Urinary bladder (tissue), 4 donors: Measurements from ENCODE around the gene LPGAT1. TPM values are rescaled to one million over a fixed set of nuclear protein-coding genes. Genes with fewer than 3 reads are reported as not detected.
"Not testable (repeated sequence)": the region's sequence is repeated elsewhere in the genome, so short reads cannot be mapped to it uniquely, and the experiment has no call there.

Experiments used
- DNase-seq: peaks from one replicate; pipeline ENCODE4 v3.0.0-alpha.2; 2015; ENCODE audit errors: extremely low spot score
- H3K27ac ChIP-seq: one replicate; pipeline ENCODE4 v1.5.1; 2013; ENCODE audit warnings: low read depth, mild to moderate bottlenecking, moderate library complexity
- H3K36me3 ChIP-seq: one replicate; pipeline ENCODE4 v1.6.1; 2013; ENCODE audit warnings: mild to moderate bottlenecking, moderate library complexity; ENCODE audit not compliant: insufficient read depth
- H3K4me1 ChIP-seq: one replicate; pipeline ENCODE4 v1.6.1; 2013; ENCODE audit warnings: mild to moderate bottlenecking, moderate library complexity; ENCODE audit not compliant: insufficient read depth
- H3K4me3 ChIP-seq: one replicate; pipeline ENCODE4 v1.5.1; 2013; ENCODE audit warnings: low read depth, low read length
- WGBS: extraction: QIAGEN DNeasy Blood & Tissue Kit; methylation state at CpG from one replicate; pipeline ENCODE4 v1.1.7; 2013; 5-methylcytosine and 5-hydroxymethylcytosine counted together
- polyA plus RNA-seq: library from polyadenylated mRNA; stranded (reverse); fragments of 200-250 nt; gene quantifications from one replicate; pipeline ENCODE4 v1.2.3, GENCODE V29; 2013
- total RNA-seq: library from RNA; depleted of rRNA; stranded (reverse); fragments of >200 nt; gene quantifications from one replicate; pipeline ENCODE4 v1.2.3, GENCODE V29; 2014
- donor health status: healthy with polysubstance abuse.
- donor health status: healthy.

Gene LPGAT1, protein sequence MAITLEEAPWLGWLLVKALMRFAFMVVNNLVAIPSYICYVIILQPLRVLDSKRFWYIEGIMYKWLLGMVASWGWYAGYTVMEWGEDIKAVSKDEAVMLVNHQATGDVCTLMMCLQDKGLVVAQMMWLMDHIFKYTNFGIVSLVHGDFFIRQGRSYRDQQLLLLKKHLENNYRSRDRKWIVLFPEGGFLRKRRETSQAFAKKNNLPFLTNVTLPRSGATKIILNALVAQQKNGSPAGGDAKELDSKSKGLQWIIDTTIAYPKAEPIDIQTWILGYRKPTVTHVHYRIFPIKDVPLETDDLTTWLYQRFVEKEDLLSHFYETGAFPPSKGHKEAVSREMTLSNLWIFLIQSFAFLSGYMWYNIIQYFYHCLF
- 50.2 TPM for total RNA-seq
- 13.4 TPM for polyA plus RNA-seq

DNA sequence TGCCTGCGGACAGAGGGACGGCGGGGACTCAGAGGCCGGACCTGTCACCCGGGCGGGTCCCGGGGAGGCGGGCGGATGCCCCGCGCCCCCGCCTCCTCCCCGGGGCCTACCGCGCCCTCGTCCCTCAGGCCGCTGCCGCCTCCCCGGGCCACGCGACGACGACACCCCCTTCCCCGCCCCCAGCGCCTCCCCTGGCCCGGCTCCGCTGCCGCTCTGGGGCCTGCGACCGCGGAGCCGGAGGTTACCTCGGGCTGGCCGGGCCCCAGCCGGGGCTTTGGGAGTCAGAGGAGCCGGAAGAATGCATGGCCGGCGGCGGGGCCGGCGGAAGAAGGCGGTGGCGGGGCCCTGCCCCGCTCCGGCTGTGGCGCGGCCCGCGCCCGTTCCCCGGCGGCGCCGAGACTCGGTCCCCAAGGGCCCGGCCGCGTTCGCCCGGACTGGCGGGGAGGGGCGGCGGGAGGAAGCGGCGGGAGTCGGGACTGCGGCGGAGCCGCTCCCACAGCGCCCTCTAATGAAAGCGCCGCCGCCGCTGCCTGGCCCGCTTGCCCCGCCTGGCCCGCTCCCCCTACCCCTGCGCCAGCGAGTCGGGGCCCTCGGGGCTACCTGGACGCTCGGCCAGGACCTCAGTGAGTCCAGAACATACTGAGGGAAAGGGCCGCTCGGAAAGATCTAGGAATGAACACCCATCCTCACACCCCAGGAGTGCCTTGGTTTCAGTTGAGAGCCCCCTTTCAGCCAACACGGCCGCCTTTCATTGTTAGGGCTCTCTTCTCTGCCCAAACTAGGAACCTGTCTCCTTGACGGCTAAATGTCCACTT is at the start of gene LPGAT1:
Gene LPGAT1 (minus strand): TSS at position 436 of the 815 bp plus-strand sequence. CDS start 1,467 bp downstream, outside the sequence.
- DNase-seq: no peak
- Histone ChIP-seq H3K4me3 (peak within 1 kb of the TSS; percentile 98), H3K36me3 (no peaks in the 10 kb centered on the region), H3K27ac (peak within 1 kb of the TSS; percentile 81), H3K4me1 (no peaks in the 10 kb centered on the region)
- under 1% methylated on average over 88 of the region's 88 CpGs for WGBS

DNA sequence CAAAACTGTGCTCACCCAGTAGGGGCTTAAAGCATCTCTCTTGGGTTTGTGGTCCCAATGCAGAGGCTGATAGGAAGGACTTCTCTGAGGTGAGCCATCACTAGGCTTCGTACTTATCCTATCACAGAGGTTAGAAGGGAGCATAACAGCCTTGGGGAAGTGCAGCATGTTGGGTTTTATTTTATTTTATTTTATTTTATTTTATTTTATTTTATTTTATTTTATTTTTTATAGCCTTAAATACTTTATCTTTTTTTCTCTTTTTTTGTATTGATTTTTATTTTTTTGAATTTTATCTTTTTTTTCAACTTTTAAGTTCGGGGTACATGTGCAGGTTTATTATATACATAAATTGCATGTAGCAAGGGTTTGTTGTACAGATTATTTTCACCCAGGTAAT is 48.9 kb upstream of the LPGAT1 start:
- DNase-seq: no peak
- peaks cover 2% of the 10 kb centered on the region for H3K4me1 ChIP-seq
- WGBS: 91% methylated on average over 2 of the region's 2 CpGs
- H3K4me3 ChIP-seq: no peak overlapping the region
- no peaks in the 10 kb centered on the region for H3K36me3 ChIP-seq
- H3K27ac ChIP-seq: no peak overlapping the region

DNA sequence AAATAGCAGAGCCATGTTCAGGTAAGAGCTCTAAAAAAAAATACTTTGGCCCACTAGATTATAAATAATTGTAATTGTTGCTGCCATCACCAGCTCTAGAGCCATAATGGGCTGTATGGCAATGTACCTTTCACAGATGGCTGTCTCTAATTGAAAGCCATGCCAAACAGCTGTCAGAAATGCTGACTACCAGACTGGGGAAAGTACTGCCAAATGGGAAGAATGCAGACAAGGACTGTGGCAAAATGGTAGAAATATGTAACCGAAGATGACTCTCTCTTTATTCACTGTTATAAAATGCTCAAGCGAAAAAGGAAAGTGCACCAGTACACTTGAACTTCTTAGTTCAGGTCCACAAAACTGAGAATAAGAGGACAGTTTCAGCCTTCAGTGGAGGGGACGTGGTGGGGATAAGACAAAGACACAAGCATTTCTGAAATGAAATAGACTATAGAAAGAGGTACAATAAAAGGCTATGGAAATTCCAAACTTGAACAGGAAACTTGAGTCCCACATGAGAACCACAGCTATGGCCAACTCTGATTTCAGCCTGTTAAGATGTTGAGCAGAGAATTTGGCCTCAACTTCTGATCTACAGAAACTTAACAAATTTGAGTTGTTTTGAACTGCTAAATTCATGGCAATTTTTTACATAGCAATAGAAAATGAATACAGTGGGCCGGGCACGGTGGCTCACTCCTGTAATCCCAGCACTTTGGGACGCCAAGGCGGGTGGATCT is 46.5 kb upstream of the LPGAT1 start:
- H3K36me3 ChIP-seq: no peaks in the 10 kb centered on the region
- no peak overlapping the region for H3K4me3 ChIP-seq
- peaks cover 2% of the 10 kb centered on the region for H3K4me1 ChIP-seq
- 90% methylated on average over 7 of the region's 7 CpGs for WGBS
- no peak for DNase-seq
- no peak overlapping the region for H3K27ac ChIP-seq

DNA sequence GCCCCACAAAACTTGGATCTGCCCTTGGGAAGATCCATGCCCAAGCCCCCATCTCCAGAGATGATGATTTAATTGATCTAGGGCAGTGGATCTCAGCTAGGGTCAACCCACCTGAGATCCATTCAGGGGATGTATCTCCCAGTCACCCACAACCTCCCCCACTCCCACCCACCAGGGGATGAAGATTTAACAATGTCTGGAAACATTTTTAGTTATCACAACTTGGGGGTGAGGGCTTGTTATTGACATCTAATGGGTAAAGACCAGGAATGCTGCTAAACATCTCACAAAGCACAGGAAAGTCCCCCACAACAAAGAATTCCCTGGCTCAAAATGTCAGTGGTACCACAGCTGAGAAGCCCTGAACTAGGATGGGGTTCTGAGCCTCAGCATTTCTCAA is 45.0 kb upstream of the LPGAT1 start:
- H3K4me3 ChIP-seq: no peak overlapping the region
- no peaks in the 10 kb centered on the region for H3K36me3 ChIP-seq
- no peak overlapping the region for H3K27ac ChIP-seq
- DNase-seq: no peak
- peaks cover 2% of the 10 kb centered on the region for H3K4me1 ChIP-seq

DNA sequence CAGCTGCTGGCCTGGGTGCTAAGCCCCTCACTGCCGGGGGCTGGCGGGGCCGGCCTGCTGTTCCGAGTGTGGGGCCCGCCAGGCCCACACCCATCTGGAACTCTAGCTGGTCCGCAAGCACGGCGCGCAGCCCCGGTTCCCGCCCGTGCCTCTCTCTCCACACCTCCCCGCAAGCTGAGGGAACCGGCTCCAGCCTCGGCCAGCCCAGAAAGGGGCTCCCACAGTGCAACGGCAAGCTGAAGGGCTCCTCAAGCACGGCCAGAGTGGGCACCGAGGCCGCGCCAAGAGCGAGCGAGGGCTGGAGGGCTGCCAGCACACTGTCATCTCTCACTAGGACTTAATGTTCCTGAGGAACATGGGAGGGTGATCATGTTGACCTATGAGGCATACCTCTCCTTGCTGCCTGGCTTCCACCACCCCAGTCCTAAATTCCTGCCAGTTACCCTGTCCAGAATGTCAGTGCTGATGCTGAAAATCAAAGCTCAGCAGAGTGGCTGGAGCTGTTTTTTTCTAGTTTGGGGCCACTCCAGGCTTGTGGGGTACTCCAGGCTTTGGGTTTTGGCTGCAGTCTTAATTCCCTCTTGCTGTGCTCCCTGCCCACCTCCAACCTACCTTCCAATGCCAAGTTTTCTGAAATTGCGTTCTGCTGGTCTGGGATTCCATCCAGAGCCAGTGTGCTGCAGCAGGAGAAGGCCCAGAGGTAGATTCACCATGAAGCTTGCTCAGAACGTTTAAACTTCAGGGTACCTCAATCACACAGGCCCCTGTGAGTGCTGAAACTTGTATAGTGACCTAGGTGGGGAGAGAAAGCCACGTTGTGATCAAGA is 44.2 kb upstream of the LPGAT1 start:
- H3K4me3 ChIP-seq: no peak overlapping the region
- H3K4me1 ChIP-seq: peaks cover 2% of the 10 kb centered on the region
- H3K36me3 ChIP-seq: no peaks in the 10 kb centered on the region
- WGBS: 91% methylated on average over 25 of the region's 25 CpGs
- no peak overlapping the region for H3K27ac ChIP-seq
- no peak for DNase-seq

DNA sequence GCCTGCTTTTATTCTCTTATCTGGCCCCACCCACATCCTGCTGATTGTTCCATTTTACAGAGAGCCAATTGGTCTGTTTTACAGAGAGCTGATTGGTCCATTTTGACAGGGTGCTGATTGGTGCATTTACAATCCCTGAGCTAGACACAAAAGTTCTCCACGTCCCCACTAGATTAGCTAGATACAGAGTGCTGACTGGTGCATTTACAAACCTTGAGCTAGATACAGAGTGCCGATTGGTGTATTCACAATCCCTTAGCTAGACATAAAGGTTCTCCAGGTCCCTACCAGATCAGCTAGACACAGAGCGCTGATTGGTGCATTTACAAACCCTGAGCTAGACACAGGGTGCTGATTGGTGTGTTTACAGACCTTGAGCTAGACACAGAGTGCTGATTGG is 43.2 kb upstream of the LPGAT1 start:
- not testable (repeated sequence) for H3K4me1 ChIP-seq, H3K27ac ChIP-seq
- WGBS: 91% methylated on average over 3 of the region's 3 CpGs

DNA sequence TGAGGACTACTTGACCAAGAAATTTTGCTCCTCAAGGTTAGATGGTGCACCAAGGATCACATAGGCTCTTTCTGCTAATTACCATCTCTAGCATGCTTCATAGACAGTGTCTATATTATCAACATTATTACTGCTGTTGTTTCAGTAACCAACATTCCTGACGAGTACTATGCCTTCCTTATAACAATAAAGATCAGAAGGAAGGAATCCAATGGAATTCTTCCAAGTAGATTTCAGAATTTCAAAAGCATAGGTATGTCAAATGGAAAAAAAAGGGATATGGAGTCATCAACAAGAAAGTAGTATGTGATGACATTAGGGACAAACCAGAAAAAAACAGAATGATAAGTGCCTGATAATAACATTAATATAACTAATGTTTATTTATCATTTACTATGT is 39.6 kb upstream of the LPGAT1 start:
- WGBS: 74% methylated on average over 1 of the region's 1 CpG

More for the DNA sequence above, 43.2 kb upstream of the LPGAT1 start:
- H3K36me3 ChIP-seq, H3K4me3 ChIP-seq, DNase-seq: not testable (repeated sequence)

DNA sequence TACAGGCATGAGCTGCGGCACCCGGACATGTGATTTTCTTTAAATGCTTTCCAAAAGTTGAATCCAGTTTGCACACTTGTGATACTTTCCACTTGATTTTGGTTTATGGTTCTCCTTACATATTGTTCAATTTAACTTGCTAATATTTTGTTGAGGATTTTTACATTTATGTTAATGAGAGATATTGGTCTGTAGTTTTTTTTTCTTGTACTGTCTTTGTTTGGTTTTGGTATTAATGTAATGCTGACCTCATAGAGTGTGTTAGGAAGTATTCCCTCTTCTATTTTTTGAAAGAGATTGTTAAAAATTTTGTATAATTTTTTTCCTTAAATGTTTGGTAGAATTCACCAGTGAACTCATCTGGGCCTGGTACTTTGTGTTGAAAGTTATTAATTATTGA is 34.6 kb upstream of the LPGAT1 start:
- no peaks in the 10 kb centered on the region for H3K4me1 ChIP-seq
- no peak overlapping the region for H3K27ac ChIP-seq
- no peak for DNase-seq
- H3K36me3 ChIP-seq: no peaks in the 10 kb centered on the region
- WGBS: 95% methylated on average over 2 of the region's 2 CpGs
- no peak overlapping the region for H3K4me3 ChIP-seq

More for the DNA sequence above, 39.6 kb upstream of the LPGAT1 start:
- Histone ChIP-seq H3K27ac (no peak overlapping the region), H3K4me3 (no peak overlapping the region), H3K4me1 (peaks cover 2% of the 10 kb centered on the region), H3K36me3 (no peaks in the 10 kb centered on the region)
- no peak for DNase-seq

DNA sequence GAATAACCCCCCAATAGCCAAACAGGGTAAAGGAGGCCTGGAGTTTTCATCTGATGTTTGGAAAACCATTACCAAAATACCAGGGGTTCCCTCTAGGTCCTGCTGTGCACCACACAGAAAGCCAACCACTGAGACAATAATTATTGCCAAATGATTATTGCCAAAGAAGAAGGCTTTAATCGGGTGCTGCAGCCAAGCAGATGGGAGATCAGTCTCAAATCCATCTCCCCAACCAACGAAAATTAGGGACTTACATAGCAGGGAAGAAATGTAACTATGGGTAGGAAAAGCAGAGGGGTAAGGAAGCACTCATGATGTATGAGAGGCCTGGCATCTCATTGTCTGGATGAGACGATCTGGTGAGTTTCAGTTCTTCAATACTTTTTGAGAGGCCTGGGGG is 28.8 kb upstream of the LPGAT1 start:
- H3K4me3 ChIP-seq: no peak overlapping the region

DNA sequence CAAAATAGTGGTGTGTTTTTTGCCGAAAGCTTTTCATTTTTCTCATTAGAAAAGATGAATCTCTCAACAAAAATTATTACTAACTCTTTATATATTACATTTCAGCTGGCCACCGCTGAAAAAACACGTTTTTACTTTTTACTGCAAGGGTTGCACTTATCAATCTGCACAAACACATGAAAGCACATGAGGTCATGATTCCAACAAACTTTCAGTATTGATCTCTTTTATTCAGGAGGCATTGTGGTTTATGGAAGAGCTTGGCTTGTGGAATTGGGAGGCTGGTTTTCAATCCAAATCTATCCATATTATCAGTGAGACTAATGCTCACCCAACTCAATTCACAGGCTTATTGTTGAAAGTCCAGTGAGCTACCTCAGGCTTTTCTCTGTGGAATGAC is 20.6 kb upstream of the LPGAT1 start:
- H3K36me3 ChIP-seq: no peaks in the 10 kb centered on the region
- DNase-seq: no peak
- H3K4me1 ChIP-seq: no peaks in the 10 kb centered on the region
- no peak overlapping the region for H3K4me3 ChIP-seq
- 53% methylated on average over 3 of the region's 3 CpGs for WGBS
- no peak overlapping the region for H3K27ac ChIP-seq

More for the DNA sequence above, 28.8 kb upstream of the LPGAT1 start:
- Histone ChIP-seq H3K27ac (no peak overlapping the region), H3K4me1 (no peaks in the 10 kb centered on the region), H3K36me3 (no peaks in the 10 kb centered on the region)
- DNase-seq: no peak
- 71% methylated on average over 3 of the region's 3 CpGs for WGBS

DNA sequence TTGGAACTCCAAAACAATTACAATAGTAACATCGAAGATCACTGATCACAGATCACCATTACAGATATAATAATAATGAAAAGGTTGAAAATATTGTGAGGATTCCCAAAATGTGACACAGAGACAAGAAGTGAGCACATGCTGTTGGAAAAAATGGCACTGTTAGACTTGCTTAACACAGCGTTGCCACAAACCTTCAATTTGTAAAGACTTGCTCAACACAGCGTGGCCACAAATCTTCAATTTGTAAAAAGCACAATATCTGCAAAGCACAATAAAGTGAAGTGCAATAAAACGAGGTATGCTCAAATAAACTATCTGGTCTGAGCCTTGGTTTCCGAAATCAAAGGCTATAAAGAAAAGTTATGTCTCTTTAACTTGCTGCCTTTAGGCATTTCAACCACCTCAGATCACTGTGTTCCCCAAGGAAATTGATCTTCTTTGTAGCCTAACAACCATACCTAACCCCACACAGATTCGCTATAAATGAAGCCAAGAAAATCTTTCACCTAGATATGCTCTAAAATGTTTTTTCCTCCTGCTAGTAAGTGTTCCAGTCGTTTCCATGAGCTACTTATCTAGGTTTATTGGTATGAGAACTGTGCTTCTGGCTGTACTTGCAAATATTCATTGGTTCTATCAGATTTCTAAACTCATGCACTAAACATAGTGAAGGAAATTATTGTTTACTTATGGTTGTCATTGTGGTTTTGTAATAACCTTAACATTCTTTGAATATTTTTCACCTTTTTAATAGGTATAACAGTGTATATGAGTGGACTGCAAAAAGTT is 13.1 kb upstream of the LPGAT1 start:
- 68% methylated on average over 7 of the region's 7 CpGs for WGBS
- H3K4me3 ChIP-seq: no peak overlapping the region
- no peak for DNase-seq
- H3K27ac ChIP-seq: no peak overlapping the region
- H3K36me3 ChIP-seq: no peaks in the 10 kb centered on the region
- H3K4me1 ChIP-seq: no peaks in the 10 kb centered on the region

DNA sequence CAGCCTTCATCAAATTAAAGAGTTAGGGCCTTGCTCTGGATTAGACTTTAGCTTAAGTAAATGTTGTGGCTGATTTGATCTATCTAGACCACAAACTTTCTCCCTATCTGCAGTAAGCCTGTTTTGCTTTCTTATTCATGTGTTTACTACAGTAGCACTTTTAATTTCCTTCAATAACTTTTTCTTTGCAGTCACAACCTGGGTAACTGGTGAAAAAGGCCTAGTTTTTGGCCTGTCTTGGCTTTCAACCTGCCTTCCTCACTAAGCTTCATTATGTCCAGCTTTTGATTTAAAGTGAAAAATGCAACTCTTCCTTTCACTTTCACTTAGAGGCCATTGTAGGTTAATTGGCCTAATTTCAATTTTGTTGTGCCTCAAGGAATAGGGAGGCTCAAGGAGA is 12.5 kb upstream of the LPGAT1 start:
- no peak for DNase-seq
- Histone ChIP-seq H3K4me3 (no peak overlapping the region), H3K36me3 (no peaks in the 10 kb centered on the region), H3K4me1 (no peaks in the 10 kb centered on the region), H3K27ac (no peak overlapping the region)
